Lung (tissue), 12 donors: ENCODE results near the gene SAT2. TPM values are rescaled to one million over a fixed set of nuclear protein-coding genes. Genes with fewer than 3 reads are reported as not detected.
"Not testable (repeated sequence)": the region's sequence is repeated elsewhere in the genome, so short reads cannot be mapped to it uniquely, and the experiment has no call there.

Experiments
- ATAC-seq: fragments of 200-7000 bp; cut with Tn5 transposase; one replicate; pipeline ENCODE4 v1.9.1; 2020; ENCODE audit warnings: moderate number of reproducible peaks; ENCODE audit not compliant: insufficient read depth, low FRiP score
- DNase-seq, 3 donors: peaks; one replicate each; pipeline ENCODE4 v3.0.0-alpha.2; 2013 to 2017
- H3K27ac ChIP-seq, 2 donors: one replicate each; pipeline ENCODE4 v1.5.1; 2013; ENCODE audit warnings: mild to moderate bottlenecking in 2 of 2, moderate library complexity in 2 of 2, control low read depth in 1 of 2, inconsistent platforms in 1 of 2, low read depth in 1 of 2, low read length in 1 of 2
- H3K27me3 ChIP-seq, 3 donors: one replicate each; pipeline ENCODE4 v1.5.1; 2013; ENCODE audit warnings: low read length in 2 of 3; ENCODE audit not compliant: control insufficient read depth in 3 of 3, insufficient read depth in 3 of 3
- H3K36me3 ChIP-seq, 4 donors: one replicate each; pipeline ENCODE4 v1.5.1; 2013; ENCODE audit warnings: low read length in 4 of 4, mild to moderate bottlenecking in 1 of 4, moderate library complexity in 1 of 4; ENCODE audit not compliant: control insufficient read depth in 4 of 4, insufficient read depth in 4 of 4
- H3K4me1 ChIP-seq, 5 donors: one replicate each; pipeline ENCODE4 v1.5.1; 2013; ENCODE audit warnings: low read length in 5 of 5, mild to moderate bottlenecking in 2 of 5, moderate library complexity in 1 of 5; ENCODE audit not compliant: control insufficient read depth in 5 of 5, insufficient read depth in 5 of 5
- H3K4me3 ChIP-seq: one replicate; pipeline ENCODE4 v1.5.1; 2013; ENCODE audit warnings: mild to moderate bottlenecking, control low read depth, moderate library complexity
- H3K9ac ChIP-seq, 2 donors: one replicate each; pipeline ENCODE4 v1.5.1; 2013; ENCODE audit warnings: low read length in 2 of 2, control low read depth in 1 of 2; ENCODE audit not compliant: insufficient read depth in 1 of 2
- H3K9me3 ChIP-seq, 4 donors: one replicate each; pipeline ENCODE4 v1.5.1; 2013; ENCODE audit warnings: low read length in 3 of 4, mild to moderate bottlenecking in 1 of 4, moderate library complexity in 1 of 4; ENCODE audit not compliant: control insufficient read depth in 4 of 4, insufficient read depth in 3 of 4
- CTCF ChIP-seq: IDR thresholded peaks from 2 replicates; pipeline ENCODE4 v1.5.1; 2012; ENCODE audit warnings: mild to moderate bottlenecking; ENCODE audit errors: control extremely low read depth, extremely low read depth
- WGBS, 2 donors: extraction: QIAGEN DNeasy Blood & Tissue Kit; methylation state at CpG; one replicate each; pipeline ENCODE4 v1.1.7; 2013; 5-methylcytosine and 5-hydroxymethylcytosine counted together
- polyA plus RNA-seq, 2 donors: library from polyadenylated mRNA; stranded (reverse); fragments of 200-250 nt; gene quantifications; one replicate each; pipeline ENCODE4 v1.2.1, GENCODE V29; 2013
- total RNA-seq, 2 donors: library from RNA; depleted of rRNA in 1 of 2; stranded (reverse); fragments of >200 nt in 1 of 2; gene quantifications; one replicate each; pipeline ENCODE4 v1.2.1, GENCODE V29; 2014 to 2021
- donor health status: control.
- donor health status: control.
- donor health status: Bipolar disorder and iron deficiency.
- donor health status: healthy.
- donor health status: DM: yes; HTN: yes; CAD: no.

The SAT2 gene
- total and polyA plus RNA-seq, 4 donors = 50.7 to 168 (median 89.5) TPM

DNA sequence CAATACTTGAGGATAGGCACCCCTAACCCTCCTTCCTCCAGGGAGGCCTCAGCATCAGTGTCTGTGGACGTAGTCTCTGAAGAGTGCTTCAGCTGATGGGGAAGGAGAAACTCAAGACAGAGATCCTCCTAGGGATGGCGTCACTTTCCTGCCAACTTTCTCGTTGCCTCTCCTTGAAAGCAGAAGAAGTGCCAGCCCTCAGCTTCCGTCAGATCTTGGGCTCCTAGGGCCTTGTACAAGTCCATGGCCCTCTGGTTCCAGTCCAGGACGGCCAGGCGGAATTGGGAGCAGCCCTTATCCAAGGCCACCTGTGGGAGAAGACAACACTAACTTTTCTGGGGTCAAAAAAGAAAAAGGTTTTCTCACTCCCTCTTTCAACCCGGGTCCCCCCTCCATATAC is 1.3 kb downstream of the SAT2 start:
- ATAC-seq (no peak), DNase-seq (no peak)
- Histone ChIP-seq H3K9ac (peak overlapping the region in 1 of 2 donors; percentile 88), H3K27ac (peak overlapping the region in 1 of 2 donors; percentile 13), H3K36me3 (peaks cover 0 to 4% (median 2%) of the 10 kb centered on the region in 4 donors), H3K9me3 (no peaks in the 10 kb centered on the region), H3K4me1 (peaks cover 0 to 18% (median 0%) of the 10 kb centered on the region in 5 donors), H3K27me3 (no peaks in the 10 kb centered on the region), H3K4me3 (no peak overlapping the region)
- 47 to 65% methylated on average over 7 of the region's 7 CpGs for WGBS, 2 donors
- TF ChIP-seq CTCF = no peak

DNA sequence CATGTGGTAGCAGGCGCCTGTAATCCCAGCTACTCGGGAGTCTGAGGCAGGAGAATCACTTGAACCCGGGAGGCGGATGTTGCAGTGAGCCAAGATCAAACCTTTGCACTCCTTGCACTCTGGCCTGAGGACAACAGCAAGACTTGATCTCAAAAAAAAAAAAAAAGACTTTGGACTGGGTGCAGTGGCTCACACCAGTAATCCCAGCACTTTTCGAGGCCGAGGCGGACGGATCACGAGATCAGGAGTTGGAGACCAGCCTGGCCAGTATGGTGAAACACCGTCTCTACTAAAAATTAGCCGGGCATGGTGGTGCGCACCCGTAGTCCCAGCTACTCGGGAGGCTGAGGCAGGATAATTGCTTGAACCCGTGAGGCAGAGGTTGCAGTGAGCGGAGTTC is 1.9 kb downstream of the SAT2 start:
- WGBS, 2 donors = 96 to 98% methylated on average over 16 of the region's 16 CpGs
- DNase-seq = not testable (repeated sequence)

DNA sequence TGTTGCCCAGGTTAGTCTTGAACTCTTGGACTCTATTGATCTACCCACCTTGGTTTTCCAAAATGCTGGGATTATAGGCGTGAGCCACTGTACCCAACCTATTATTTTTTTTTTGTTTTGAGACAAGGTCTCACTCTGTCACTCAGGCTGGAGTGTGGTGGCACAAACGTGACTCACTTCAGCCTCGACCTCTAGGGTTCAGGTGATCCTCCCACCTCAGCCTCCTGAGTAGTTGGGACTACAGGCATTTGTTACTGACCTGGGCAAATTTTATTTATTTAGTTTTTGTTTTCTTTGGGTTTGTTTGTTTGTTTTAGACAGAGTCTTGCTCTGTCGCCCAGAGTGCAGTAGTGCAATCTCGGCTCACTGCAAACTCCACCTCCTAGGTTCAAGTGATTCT is 4.0 kb downstream of the SAT2 start:
- no peak for ATAC-seq
- TF ChIP-seq CTCF = no peak
- Histone ChIP-seq H3K27me3 (no peaks in the 10 kb centered on the region), H3K4me3 (no peak overlapping the region), H3K27ac (no peak overlapping the region), H3K36me3 (peaks cover 0 to 4% (median 2%) of the 10 kb centered on the region in 4 donors), H3K4me1 (peaks cover 0 to 16% (median 0%) of the 10 kb centered on the region in 5 donors), H3K9ac (no peak overlapping the region), H3K9me3 (no peaks in the 10 kb centered on the region)
- no peak for DNase-seq
- WGBS, 2 donors = 86 to 90% methylated on average over 5 of the region's 5 CpGs

More for the DNA sequence above, 1.9 kb downstream of the SAT2 start:
- H3K9me3 ChIP-seq, H3K36me3 ChIP-seq, H3K4me3 ChIP-seq, H3K27ac ChIP-seq, H3K9ac ChIP-seq, H3K27me3 ChIP-seq, ATAC-seq: not testable (repeated sequence)
- H3K4me1 ChIP-seq = peaks cover 0 to 16% (median 0%) of the 10 kb centered on the region in 5 donors

DNA sequence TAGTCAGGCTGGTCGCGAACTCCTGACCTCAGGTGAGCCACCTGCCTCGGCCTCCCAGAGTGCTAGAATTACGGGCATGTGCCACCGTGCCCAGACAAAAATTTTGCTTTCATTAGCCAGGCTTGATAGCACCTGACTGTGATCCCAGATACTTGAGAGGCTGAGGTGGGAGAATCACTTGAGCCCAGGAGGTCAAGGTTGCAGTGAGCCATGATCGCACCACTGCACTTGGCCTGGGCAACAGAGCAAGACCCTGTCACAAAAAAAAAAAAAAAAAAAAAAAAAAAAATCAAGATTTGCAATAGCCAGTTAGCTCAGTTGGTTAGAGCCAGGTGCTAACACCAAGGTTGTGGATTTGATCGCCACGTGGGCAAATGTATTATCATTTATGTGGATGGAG is 6.8 kb downstream of the SAT2 start:
- DNase-seq = no peak
- TF ChIP-seq CTCF = no peak
- Histone ChIP-seq H3K4me1 (no peaks in the 10 kb centered on the region), H3K9me3 (no peaks in the 10 kb centered on the region), H3K4me3 (no peak overlapping the region), H3K9ac (no peak overlapping the region), H3K36me3 (no peaks in the 10 kb centered on the region), H3K27ac (no peak overlapping the region), H3K27me3 (no peaks in the 10 kb centered on the region)
- ATAC-seq = no peak
- 95 to 97% methylated on average over 8 of the region's 8 CpGs for WGBS, 2 donors
